Thoracic aorta (tissue), 2 donors: Measurements from ENCODE around the gene ECSCR. TPM values are rescaled to one million over a fixed set of nuclear protein-coding genes. Genes with fewer than 3 reads are reported as not detected.
"Not testable (repeated sequence)": the region's sequence is repeated elsewhere in the genome, so short reads cannot be mapped to it uniquely, and the experiment has no call there.

Experiments used
- ATAC-seq: fragments of 150-250 bp; one replicate; pipeline ENCODE4 v1.8.0; 2017; ENCODE audit warnings: low read depth; ENCODE audit not compliant: insufficient number of reproducible peaks, low FRiP score
- DNase-seq: peaks from one replicate; pipeline ENCODE4 v3.0.0-alpha.2; 2020; ENCODE audit warnings: low spot score
- H3K27ac ChIP-seq, 2 donors: fragments of 200-600 bp; sonication (generic); 1 replicate in 1 of 2; 2 replicates in 1 of 2; pipeline ENCODE4 v1.5.1; 2016; ENCODE audit warnings: mild to moderate bottlenecking in 2 of 2, moderate library complexity in 2 of 2
- H3K27me3 ChIP-seq: fragments of 200-600 bp; sonication (generic); replicated peaks from 2 replicates; pipeline ENCODE4 v1.6.0; 2016; ENCODE audit warnings: mild to moderate bottlenecking; ENCODE audit not compliant: insufficient read depth
- H3K36me3 ChIP-seq: fragments of 200-600 bp; sonication (generic); one replicate; pipeline ENCODE4 v1.5.1; 2016
- H3K4me1 ChIP-seq, 2 donors: fragments of 200-600 bp; sonication (generic); 1 replicate in 1 of 2; 2 replicates in 1 of 2; pipeline versions ENCODE4 v1.5.1 to v1.6.0; 2016; ENCODE audit warnings: low read depth in 2 of 2, mild to moderate bottlenecking in 1 of 2; ENCODE audit not compliant: control insufficient read depth in 1 of 2
- H3K4me3 ChIP-seq: fragments of 200-600 bp; sonication (generic); 2 replicates; pipeline ENCODE4 v1.5.1; 2016; ENCODE audit warnings: mild to moderate bottlenecking
- H3K9me3 ChIP-seq: fragments of 200-600 bp; sonication (generic); 2 replicates; pipeline ENCODE4 v1.5.1; 2016
- total RNA-seq, 2 donors: library from RNA; depleted of rRNA; stranded (reverse); fragments of >200 nt; gene quantifications; one replicate each; pipeline versions ENCODE4 v1.1.0 to v1.2.3, GENCODE V29; 2016
- TF ChIP-seq, protein P1 (sequence below): fragments of 200-600 bp; sonication (generic); IDR thresholded peaks from one replicate; pipeline ENCODE4 v1.5.1; 2019; ENCODE audit warnings: antibody characterized with exemption

The ECSCR gene, protein sequence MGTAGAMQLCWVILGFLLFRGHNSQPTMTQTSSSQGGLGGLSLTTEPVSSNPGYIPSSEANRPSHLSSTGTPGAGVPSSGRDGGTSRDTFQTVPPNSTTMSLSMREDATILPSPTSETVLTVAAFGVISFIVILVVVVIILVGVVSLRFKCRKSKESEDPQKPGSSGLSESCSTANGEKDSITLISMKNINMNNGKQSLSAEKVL
- 10 to 100 TPM; 27.1 to 35.6 TPM for total RNA-seq

DNA sequence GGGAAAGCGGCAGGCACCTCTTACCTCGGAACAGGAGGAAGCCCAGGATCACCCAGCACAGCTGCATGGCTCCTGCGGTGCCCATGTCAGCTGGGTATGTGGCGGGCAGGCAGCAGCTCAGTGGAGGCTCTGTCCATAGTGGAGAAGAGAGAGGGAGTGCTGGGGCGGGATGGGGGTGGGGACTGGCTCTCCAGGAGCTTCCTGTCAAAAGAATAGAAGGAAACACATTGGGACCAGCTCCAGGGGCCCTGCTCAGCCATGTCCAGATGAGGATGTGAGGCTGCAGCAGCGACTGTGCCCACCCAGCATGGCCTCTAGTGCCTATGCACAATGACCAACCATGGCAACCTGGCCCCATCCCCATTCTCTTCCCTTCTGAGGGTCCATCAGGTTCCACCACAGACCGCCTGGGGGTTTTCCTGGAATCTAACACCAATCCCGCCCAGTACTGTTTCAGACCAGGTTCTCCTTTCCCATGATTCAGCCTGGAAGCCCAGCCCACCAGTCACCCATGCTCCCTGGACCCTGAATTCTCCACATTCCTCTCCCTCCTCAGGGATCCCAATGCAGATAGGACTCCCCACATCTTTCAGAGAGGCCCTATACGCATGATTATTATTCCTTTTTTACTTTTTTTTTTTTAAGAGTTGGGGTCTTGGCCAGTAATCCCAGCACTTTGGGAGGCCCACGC, at the start of gene ECSCR:
Gene ECSCR, minus strand, starts transcription at position 158 of the 691 bp plus-strand sequence. Its CDS starts 73 bp downstream, at position 85.
- H3K4me1 ChIP-seq, result peaks cover 0 to 5% of the 10 kb centered on the region in 2 donors
- H3K27ac ChIP-seq, result peak within 1 kb of the TSS in 1 of 2 donors; percentile 25
- ATAC-seq (no peak), DNase-seq (no peak)
- H3K27me3 ChIP-seq, result no peaks in the 10 kb centered on the region
- no peaks in the 10 kb centered on the region for H3K9me3 ChIP-seq
- H3K36me3 ChIP-seq, result no peaks in the 10 kb centered on the region
- TF ChIP-seq, protein P1, sequence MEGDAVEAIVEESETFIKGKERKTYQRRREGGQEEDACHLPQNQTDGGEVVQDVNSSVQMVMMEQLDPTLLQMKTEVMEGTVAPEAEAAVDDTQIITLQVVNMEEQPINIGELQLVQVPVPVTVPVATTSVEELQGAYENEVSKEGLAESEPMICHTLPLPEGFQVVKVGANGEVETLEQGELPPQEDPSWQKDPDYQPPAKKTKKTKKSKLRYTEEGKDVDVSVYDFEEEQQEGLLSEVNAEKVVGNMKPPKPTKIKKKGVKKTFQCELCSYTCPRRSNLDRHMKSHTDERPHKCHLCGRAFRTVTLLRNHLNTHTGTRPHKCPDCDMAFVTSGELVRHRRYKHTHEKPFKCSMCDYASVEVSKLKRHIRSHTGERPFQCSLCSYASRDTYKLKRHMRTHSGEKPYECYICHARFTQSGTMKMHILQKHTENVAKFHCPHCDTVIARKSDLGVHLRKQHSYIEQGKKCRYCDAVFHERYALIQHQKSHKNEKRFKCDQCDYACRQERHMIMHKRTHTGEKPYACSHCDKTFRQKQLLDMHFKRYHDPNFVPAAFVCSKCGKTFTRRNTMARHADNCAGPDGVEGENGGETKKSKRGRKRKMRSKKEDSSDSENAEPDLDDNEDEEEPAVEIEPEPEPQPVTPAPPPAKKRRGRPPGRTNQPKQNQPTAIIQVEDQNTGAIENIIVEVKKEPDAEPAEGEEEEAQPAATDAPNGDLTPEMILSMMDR, result no peak
- peak within 1 kb of the TSS; percentile 12 for H3K4me3 ChIP-seq

DNA sequence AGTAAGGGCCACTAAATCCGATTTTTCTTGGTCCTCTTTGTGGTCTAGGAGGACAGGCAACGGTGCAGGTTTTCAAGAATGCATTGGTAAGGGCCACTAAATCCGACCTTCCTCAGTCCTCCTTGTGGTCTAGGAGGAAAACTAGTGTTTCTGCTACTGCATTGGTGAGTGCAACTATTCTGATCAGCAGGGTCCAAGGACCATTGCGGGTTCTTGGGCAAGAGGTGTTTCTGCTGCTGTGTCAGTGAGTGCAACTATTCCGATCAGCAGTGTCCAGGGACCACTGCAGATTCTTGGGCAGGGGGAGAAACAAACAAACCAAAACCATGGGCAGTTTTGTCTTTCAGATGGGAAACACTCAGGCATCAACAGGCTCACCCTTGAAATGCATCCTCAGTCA, 42.2 kb upstream of the ECSCR start:
- not testable (repeated sequence) for H3K36me3 ChIP-seq, H3K27me3 ChIP-seq, ATAC-seq, DNase-seq, H3K4me1 ChIP-seq, H3K27ac ChIP-seq, H3K4me3 ChIP-seq, H3K9me3 ChIP-seq

DNA sequence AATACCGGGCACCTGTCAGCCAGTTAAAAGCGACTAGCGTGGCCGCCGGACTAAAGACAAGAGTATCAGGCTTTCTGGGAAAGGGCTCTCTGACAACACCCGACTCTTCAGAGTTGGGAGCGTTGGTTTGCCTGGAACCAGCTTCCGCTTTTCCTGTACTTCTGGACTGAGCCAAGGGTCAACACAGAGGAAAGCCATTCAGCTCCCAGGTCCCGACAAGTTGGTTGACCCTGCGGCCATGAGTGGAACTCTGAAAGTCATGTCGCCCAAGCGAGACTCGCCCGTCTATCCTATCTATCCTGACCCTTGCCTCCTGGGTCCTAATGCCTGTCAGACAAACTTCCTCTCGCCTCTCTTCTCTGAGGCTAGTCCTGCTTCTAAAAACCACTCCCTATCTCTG, 41.3 kb upstream of the ECSCR start:
- not testable (repeated sequence) for ATAC-seq, H3K27ac ChIP-seq, H3K36me3 ChIP-seq, H3K9me3 ChIP-seq, H3K4me1 ChIP-seq, H3K4me3 ChIP-seq, DNase-seq, H3K27me3 ChIP-seq

DNA sequence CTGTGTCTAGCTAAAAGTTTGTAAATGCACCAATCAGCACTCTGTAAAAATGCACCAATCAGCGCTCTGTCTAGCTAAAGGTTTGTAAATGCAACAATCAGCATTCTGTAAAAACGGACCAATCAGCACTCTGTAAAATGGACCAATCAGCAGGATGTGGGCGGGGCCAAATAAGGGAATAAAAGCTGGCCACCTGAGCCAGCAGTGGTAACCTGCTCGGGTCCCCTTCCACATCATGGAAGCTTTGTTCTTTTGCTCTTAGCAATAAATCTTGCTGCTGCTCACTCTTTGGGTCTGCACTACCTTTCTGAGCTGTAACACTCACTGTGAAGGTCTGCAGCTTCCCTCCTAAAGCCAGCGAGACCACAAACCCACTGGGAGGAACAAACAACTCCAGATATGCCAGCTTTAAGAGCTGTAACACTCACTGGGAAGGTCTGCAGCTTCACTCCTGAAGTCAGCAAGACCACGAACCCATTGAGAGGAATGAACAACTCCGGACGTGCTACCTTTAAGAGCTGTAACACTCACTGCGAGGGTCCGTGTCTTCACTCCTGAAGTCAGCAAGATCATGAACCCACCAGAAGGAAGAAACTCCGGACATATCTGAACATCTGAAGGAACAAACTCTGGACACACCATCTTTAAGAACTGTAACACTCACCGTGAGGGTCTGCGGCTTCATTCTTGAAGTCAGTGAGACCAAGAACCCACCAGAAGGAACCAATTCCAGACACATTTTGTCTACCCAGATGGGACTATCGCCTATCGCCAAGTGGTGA, 40.7 kb upstream of the ECSCR start:
- H3K27ac ChIP-seq, H3K4me3 ChIP-seq, DNase-seq, H3K9me3 ChIP-seq, H3K27me3 ChIP-seq, H3K4me1 ChIP-seq, ATAC-seq, H3K36me3 ChIP-seq: not testable (repeated sequence)

DNA sequence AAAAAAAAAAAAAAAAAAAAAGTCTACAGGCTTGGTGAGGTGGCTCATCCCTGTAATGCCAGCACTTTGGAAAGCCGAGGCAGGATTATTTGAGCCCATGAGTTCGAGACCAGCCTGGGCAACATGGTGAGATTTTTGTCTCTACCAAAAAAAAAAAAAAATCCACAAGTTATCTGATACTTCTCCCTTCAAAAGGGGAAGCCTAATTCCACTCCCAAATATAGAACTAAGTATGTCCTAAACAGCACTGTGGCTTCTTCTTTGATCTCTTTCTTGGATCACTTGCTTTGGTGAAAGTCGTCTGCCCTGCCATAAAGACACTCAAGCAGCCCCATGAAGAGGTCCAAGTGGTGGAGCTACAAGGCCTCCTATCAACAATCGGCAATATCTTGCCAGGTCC, 38.8 kb upstream of the ECSCR start:
- H3K9me3 ChIP-seq, result no peaks in the 10 kb centered on the region
- TF ChIP-seq, protein P1, result no peak
- ATAC-seq (no peak), DNase-seq (no peak)
- H3K4me3 ChIP-seq, result no peak overlapping the region
- no peaks in the 10 kb centered on the region for H3K4me1 ChIP-seq
- H3K36me3 ChIP-seq, result no peaks in the 10 kb centered on the region
- H3K27me3 ChIP-seq, result no peaks in the 10 kb centered on the region
- H3K27ac ChIP-seq, result no peak overlapping the region

DNA sequence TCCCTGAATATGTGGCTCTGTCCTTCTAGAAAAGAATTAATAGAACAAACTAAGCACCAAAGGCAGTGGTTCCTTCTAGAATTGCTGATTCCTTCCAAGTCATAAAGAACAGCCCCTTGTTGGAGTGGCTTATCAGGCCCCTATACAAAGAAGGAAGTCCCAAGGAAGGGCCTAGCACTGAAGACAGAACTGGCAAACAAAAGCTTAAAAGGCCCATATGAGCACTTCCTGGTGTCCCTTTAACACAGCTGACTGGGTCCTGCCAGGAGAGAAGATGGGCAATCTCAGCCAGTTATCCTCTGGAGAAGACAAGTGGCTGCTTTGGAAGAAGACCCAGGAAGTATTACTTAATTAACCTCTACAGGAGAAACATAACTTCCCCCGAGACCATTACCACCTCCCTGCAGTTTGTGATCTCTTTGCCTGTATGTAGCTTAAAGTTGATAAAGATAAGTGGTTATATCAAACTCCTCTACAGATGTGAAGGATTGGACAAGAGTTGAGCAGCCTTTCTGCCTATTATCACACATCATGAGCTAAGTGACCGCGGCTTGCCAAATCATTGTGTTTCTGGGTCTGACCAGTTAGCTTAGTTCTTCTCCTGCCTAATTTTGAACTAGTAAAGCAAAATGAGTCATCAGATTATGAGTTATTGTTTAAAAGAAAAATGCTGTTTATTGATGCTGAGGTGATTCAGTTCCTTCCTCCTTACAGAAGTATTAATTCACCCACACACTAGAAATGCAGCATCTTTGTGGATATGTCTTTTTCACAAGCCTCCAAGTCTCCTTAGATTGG, 33.3 kb upstream of the ECSCR start:
- Histone ChIP-seq H3K9me3 (no peaks in the 10 kb centered on the region), H3K4me3 (no peak overlapping the region), H3K4me1 (peaks cover 5 to 10% of the 10 kb centered on the region in 2 donors), H3K36me3 (no peaks in the 10 kb centered on the region), H3K27me3 (no peaks in the 10 kb centered on the region), H3K27ac (no peak overlapping the region)
- no peak for ATAC-seq
- TF ChIP-seq, protein P1, result no peak
- no peak for DNase-seq
